Activated T-helper 2 cell treated with anti-CD3 and anti-CD28 coated beads, Interferon-gamma antibody, Interleukin-2, Interleukin-4, amounts not matched to agents 10 μg/mL and 5 μg/mL and 100 μg/mL, durations not matched to agents 14 hours and 24 hours and 36 hours (primary cell): ENCODE data around the gene GLYR1. TPM values are rescaled to one million over a fixed set of nuclear protein-coding genes. Genes with fewer than 3 reads are reported as not detected.

Experiments
- DNase-seq: peaks from one replicate; pipeline ENCODE4 v3.0.0; 2021; ENCODE audit warnings: low spot score
- H3K27ac Mint-ChIP-seq: one replicate; pipeline ENCODE4 v1.8.0; 2021; ENCODE audit warnings: mixed read lengths
- H3K27me3 Mint-ChIP-seq: one replicate; pipeline ENCODE4 v1.8.0; 2021; ENCODE audit warnings: low read depth, mixed read lengths
- H3K36me3 Mint-ChIP-seq: one replicate; pipeline ENCODE4 v1.8.0; 2021; ENCODE audit warnings: low read depth, mixed read lengths
- H3K4me1 Mint-ChIP-seq: one replicate; pipeline ENCODE4 v1.8.0; 2021; ENCODE audit warnings: low read depth, mixed read lengths
- H3K4me3 Mint-ChIP-seq: one replicate; pipeline ENCODE4 v1.8.0; 2021; ENCODE audit warnings: low read depth, mild to moderate bottlenecking, moderate library complexity, mixed read lengths
- H3K9me3 Mint-ChIP-seq: one replicate; pipeline ENCODE4 v1.8.0; 2021; ENCODE audit warnings: mixed read lengths
- intact Hi-C: fragments of 100-400 bp; cut with micrococcal nuclease; formaldehyde crosslinking; loops from one replicate; pipeline ENCODE4 v1.15.1; 2023
- total RNA-seq: library from RNA; stranded (reverse); gene quantifications from 2 replicates; pipeline ENCODE4 v1.2.3, GENCODE V29; 2022

The GLYR1 gene
- total RNA-seq, 1 donor from 2014 or later = 104 TPM

DNA sequence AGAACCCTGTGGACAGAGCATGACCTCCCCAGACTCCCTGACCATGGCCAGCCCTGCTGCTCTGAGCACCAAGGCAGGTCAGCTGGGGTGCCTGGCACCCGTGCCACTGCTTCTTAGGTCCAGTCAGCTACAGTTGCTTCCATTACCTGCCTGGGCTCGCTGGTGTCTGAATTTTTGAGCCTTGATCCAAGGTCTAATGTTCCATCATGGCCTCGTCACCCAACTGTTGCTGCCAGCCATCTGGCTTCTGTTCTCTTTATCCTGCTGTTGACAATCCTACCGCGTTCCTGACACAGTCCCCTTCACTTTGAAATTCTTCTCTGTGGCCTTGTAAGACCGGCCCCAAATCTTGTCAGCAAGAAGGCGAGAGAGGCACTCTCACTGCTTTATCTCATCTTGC is 16.7 kb downstream of the GLYR1 start:
- peaks cover 56% of the 10 kb centered on the region for H3K36me3 Mint-ChIP-seq
- H3K27ac Mint-ChIP-seq = no peak overlapping the region

GRCh38 chr16:4828567-4829321 is 18.3 kb downstream of the GLYR1 start:
- Mint-ChIP-seq H3K27me3 (no peaks in the 10 kb centered on the region), H3K4me1 (no peaks in the 10 kb centered on the region), H3K4me3 (no peak overlapping the region), H3K27ac (no peak overlapping the region), H3K36me3 (peaks cover 69% of the 10 kb centered on the region), H3K9me3 (no peaks in the 10 kb centered on the region)
- intact Hi-C loops = no loop called here
- DNase-seq = no peak

More for the DNA sequence above, 16.7 kb downstream of the GLYR1 start:
- Mint-ChIP-seq H3K9me3 (no peaks in the 10 kb centered on the region), H3K27me3 (no peaks in the 10 kb centered on the region), H3K4me3 (no peak overlapping the region), H3K4me1 (no peaks in the 10 kb centered on the region)
- no peak for DNase-seq
- intact Hi-C loops = no loop called here

DNA sequence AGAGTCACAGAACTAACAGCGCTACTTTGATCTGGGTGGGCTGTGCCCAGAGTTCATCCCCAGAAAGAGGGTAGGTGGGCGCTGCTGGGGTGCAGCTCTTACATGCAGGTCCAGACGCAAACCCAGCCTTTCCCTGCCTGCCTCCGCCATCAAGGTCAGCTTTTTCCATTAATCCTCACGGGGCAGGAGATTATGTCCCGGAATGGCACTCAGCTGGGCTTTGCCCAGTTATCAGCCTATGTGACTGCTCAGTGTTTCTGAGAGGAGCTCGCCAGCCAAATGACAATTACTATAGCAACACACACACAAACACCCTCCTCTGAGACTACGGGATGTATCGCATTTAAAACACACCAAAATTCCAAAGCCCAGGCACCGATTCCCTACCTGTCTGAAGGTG is 20.1 kb downstream of the GLYR1 start:
- Mint-ChIP-seq H3K27me3 (no peaks in the 10 kb centered on the region), H3K36me3 (peaks cover 67% of the 10 kb centered on the region), H3K4me3 (no peak overlapping the region), H3K27ac (no peak overlapping the region), H3K4me1 (no peaks in the 10 kb centered on the region), H3K9me3 (no peaks in the 10 kb centered on the region)
- intact Hi-C loops = no loop called here
- no peak for DNase-seq

GRCh38 chr16:4826526-4826925 is 20.6 kb downstream of the GLYR1 start:
- Mint-ChIP-seq H3K27ac (no peak overlapping the region), H3K4me1 (no peaks in the 10 kb centered on the region), H3K9me3 (no peaks in the 10 kb centered on the region), H3K27me3 (no peaks in the 10 kb centered on the region), H3K4me3 (no peak overlapping the region), H3K36me3 (peaks cover 66% of the 10 kb centered on the region)
- intact Hi-C loops = no loop called here
- DNase-seq = no peak

GRCh38 chr16:4825196-4825595 is 21.9 kb downstream of the GLYR1 start:
- no peak overlapping the region for H3K4me3 Mint-ChIP-seq
- H3K36me3 Mint-ChIP-seq = peaks cover 67% of the 10 kb centered on the region
- intact Hi-C loops = no loop called here
- no peaks in the 10 kb centered on the region for H3K27me3 Mint-ChIP-seq
- no peaks in the 10 kb centered on the region for H3K4me1 Mint-ChIP-seq
- DNase-seq = no peak
- no peaks in the 10 kb centered on the region for H3K9me3 Mint-ChIP-seq
- no peak overlapping the region for H3K27ac Mint-ChIP-seq

- peaks cover 72% of the 10 kb centered on the region for H3K36me3 Mint-ChIP-seq
- no peaks in the 10 kb centered on the region for H3K9me3 Mint-ChIP-seq
- DNase-seq = no peak
- H3K4me3 Mint-ChIP-seq = no peak overlapping the region
- intact Hi-C loops = no loop called here
- no peaks in the 10 kb centered on the region for H3K27me3 Mint-ChIP-seq
- H3K27ac Mint-ChIP-seq = no peak overlapping the region
- no peaks in the 10 kb centered on the region for H3K4me1 Mint-ChIP-seq
These were observed 26.4 kb downstream of the GLYR1 start for GRCh38 chr16:4820652-4821051.

DNA sequence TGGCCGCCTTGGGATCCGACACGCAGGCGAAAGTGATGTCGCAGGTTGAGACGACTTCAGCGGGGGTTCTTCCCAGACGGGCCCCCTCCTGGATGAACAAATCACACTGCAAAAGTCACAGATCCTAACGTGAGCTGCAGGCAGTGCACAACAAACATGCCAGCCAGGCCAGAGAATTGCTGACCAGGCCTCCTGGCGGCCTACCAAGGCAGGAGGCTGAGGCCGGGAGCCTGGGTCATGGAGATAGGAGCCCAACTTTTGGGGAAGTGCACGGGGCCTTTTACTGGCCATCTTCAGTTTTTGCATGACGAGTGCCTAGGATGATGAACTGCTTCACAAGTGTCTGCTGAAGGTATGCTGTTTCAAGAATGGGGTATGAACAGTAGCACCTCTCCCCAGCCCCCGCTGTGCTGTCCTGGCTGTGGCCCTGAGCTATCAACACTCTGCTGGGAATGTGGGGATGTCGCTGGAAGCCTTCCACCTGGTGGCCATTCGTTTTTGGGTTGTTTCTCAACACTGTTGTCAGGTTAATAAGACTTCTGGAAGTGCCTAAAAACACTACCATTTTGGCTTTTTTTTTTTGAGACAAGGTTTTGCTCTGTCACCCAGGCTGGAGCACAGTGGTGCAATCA is 32.4 kb downstream of the GLYR1 start:
- Mint-ChIP-seq H3K4me3 (no peak overlapping the region), H3K27ac (no peak overlapping the region), H3K27me3 (no peaks in the 10 kb centered on the region), H3K4me1 (no peaks in the 10 kb centered on the region), H3K36me3 (peaks cover 64% of the 10 kb centered on the region), H3K9me3 (no peaks in the 10 kb centered on the region)
- intact Hi-C loops = no loop called here
- DNase-seq = no peak

GRCh38 chr16:4814046-4814445 is 33.0 kb downstream of the GLYR1 start:
- intact Hi-C loops = no loop called here
- H3K36me3 Mint-ChIP-seq = peaks cover 61% of the 10 kb centered on the region
- DNase-seq = no peak
- H3K4me3 Mint-ChIP-seq = no peak overlapping the region
- no peaks in the 10 kb centered on the region for H3K9me3 Mint-ChIP-seq
- no peak overlapping the region for H3K27ac Mint-ChIP-seq
- H3K4me1 Mint-ChIP-seq = no peaks in the 10 kb centered on the region
- H3K27me3 Mint-ChIP-seq = no peaks in the 10 kb centered on the region

DNA sequence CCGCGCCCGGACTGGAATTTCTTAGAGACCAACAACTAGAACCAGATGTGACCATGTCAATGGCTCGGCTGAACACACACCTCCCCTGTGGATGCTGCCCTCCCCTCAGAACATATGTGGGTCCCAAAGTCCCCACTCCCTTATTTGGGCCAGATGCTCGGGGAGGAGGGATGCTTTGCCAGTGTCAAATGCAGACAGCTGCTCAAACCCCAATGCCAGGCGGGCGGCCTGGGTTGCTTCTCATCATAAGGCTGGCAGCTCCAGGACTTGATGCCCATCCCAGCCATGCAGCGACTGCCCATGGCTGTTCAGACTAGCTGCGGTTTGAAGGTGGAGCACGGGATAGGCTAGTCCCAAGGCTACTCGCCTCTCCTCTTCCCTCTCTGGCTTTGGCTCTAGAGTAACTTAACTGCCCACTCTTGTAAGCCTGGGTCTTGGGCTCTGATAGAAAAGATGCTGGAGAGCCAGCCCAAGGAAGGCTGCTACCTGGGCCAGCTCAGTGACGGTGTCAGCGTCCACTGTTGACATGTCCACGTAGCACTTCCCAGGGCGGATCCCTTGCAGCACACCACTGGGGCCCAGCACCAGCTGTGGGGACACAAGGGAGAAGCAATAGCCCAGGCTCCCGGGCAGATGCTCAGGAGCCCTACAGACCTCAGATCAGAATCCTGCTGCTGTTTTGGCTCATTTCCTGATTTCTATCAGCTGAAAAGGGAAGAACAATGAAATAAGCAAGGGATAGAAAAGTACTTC is 33.7 kb downstream of the GLYR1 start:
- Mint-ChIP-seq H3K4me1 (no peaks in the 10 kb centered on the region), H3K9me3 (no peaks in the 10 kb centered on the region), H3K36me3 (peaks cover 60% of the 10 kb centered on the region), H3K27ac (no peak overlapping the region), H3K27me3 (no peaks in the 10 kb centered on the region), H3K4me3 (no peak overlapping the region)
- DNase-seq = no peak
- intact Hi-C loops = no loop called here

DNA sequence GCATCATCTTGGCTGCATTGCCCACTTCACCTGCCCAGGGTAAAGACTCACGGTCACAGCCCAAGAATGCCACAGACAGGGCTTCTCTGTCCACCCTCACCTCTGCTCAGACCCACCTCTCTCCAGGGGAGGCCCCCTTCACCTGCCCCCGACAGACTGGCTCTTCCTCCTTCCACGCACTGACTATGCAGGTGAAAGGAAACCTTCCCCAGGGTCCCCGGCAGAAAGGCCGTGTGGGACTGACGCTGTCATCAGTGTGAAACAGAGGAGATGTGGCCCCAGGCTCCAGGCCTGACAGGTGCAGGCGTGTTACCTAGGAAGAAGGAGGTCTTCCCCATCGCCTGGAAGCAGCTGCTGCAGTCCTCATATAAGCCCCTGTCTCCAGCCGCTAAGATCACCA is 35.3 kb downstream of the GLYR1 start:
- H3K36me3 Mint-ChIP-seq = peaks cover 57% of the 10 kb centered on the region

DNA sequence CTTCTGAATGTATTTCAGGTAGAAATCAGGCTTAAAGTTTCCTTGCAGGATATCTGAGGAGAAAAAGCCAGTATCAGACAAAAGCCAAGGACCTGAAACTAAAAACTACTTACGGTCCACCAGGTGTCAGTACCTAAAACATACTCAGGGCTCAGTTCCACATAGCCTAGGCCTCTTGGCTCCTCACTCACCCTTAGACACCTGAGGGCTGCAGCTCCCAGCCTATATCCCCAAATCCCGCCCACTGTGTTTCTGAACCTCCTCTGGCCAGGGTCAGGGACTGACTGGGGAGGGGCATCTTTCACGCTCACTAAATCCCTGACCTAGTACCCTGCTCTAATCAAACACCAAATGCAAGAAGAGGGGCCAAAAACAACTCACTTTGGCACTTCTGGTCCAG is 35.8 kb downstream of the GLYR1 start:
- H3K36me3 Mint-ChIP-seq = peaks cover 54% of the 10 kb centered on the region

More for the DNA sequence above, 35.3 kb downstream of the GLYR1 start:
- Mint-ChIP-seq H3K4me3 (no peak overlapping the region), H3K9me3 (no peaks in the 10 kb centered on the region), H3K27me3 (no peaks in the 10 kb centered on the region), H3K4me1 (no peaks in the 10 kb centered on the region), H3K27ac (no peak overlapping the region)
- intact Hi-C loops = no loop called here
- no peak for DNase-seq

DNA sequence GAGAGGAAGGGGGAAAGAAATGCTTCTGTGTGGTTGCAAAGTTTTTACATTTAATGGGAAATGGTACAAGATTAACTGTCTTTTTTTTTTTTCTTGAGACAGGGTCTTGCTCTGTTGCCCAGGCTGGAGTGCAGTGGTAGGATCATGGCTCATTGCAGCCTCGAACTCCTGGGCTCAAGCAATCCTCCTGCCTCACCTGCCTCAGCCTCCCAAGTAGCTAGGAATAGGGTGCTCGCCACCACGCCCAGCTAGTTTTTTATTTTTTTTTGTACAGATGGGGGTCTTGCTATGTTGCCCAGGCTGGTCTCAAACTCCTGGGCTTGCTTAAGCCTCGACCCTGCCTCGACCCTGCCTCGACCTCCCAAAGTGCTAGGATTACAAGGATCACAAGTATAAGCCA is 40.8 kb downstream of the GLYR1 start:
- no peak for DNase-seq
- peaks cover 36% of the 10 kb centered on the region for H3K36me3 Mint-ChIP-seq
- no peaks in the 10 kb centered on the region for H3K9me3 Mint-ChIP-seq
- H3K4me1 Mint-ChIP-seq = peaks cover 5% of the 10 kb centered on the region
- intact Hi-C loops = no loop called here
- H3K27ac Mint-ChIP-seq = no peak overlapping the region
- no peaks in the 10 kb centered on the region for H3K27me3 Mint-ChIP-seq
- H3K4me3 Mint-ChIP-seq = no peak overlapping the region

More for the DNA sequence above, 35.8 kb downstream of the GLYR1 start:
- DNase-seq = no peak
- H3K27me3 Mint-ChIP-seq = no peaks in the 10 kb centered on the region
- H3K4me3 Mint-ChIP-seq = no peak overlapping the region
- no peak overlapping the region for H3K27ac Mint-ChIP-seq
- intact Hi-C loops = no loop called here
- no peaks in the 10 kb centered on the region for H3K4me1 Mint-ChIP-seq
- no peaks in the 10 kb centered on the region for H3K9me3 Mint-ChIP-seq

DNA sequence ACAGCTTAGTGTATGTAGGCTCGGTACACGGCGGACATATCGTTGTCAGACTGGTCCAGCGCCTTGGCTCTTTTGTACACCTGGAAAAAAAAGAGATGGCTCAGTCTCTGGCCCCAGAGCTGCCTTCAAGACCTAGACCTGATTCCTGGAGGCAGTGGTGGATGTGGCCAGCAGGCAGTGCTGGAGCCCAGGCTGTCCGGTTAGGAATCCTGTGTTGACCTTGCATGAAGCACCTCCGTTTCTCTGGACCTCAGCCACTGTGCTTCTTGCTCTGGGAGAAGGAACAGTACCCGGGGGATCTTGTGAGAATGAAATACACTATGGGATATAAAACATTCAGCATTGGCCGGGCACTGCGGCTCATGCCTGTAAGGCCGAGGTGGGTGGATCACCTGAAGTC is 41.9 kb downstream of the GLYR1 start:
- Mint-ChIP-seq H3K36me3 (peaks cover 32% of the 10 kb centered on the region), H3K27ac (no peak overlapping the region), H3K4me1 (peaks cover 5% of the 10 kb centered on the region), H3K9me3 (no peaks in the 10 kb centered on the region), H3K27me3 (no peaks in the 10 kb centered on the region), H3K4me3 (no peak overlapping the region)
- no peak for DNase-seq
- intact Hi-C loops = no loop called here
